AG04449 (cell line): ENCODE measurements around the gene FOXP3.

Experiments used
- CTCF ChIA-PET: fragments of 350-600 bp; formaldehyde crosslinking; extraction: SDS; loops from one replicate; lab custom pipeline; 2021; ENCODE audit warnings: antibody characterized with exemption; lab: Yijun Ruan, JAX
- POLR2A ChIA-PET: fragments of 400-600, 350-600 bp; formaldehyde crosslinking; extraction: SDS; loops from one replicate; lab custom pipeline; 2020; ENCODE audit warnings: antibody characterized with exemption, inconsistent platforms; lab: Yijun Ruan, JAX
- DNase-seq: peaks from one replicate; pipeline ENCODE4 v3.0.0-alpha.2; 2010; ENCODE audit warnings: low read depth, low spot score
- H3K4me3 ChIP-seq: 2 replicates; pipeline ENCODE4 v1.5.1; 2011; ENCODE audit warnings: low read depth, mild to moderate bottlenecking, control low read depth, low read length
- TF ChIP-seq, protein P1 (sequence below): IDR thresholded peaks from one replicate; pipeline ENCODE4 v1.5.1; 2011; ENCODE audit warnings: mild to moderate bottlenecking, moderate library complexity, low read length, control low read depth, inconsistent platforms; ENCODE audit not compliant: insufficient read depth; ENCODE audit errors: missing control alignments

FOXP3 gene

DNA sequence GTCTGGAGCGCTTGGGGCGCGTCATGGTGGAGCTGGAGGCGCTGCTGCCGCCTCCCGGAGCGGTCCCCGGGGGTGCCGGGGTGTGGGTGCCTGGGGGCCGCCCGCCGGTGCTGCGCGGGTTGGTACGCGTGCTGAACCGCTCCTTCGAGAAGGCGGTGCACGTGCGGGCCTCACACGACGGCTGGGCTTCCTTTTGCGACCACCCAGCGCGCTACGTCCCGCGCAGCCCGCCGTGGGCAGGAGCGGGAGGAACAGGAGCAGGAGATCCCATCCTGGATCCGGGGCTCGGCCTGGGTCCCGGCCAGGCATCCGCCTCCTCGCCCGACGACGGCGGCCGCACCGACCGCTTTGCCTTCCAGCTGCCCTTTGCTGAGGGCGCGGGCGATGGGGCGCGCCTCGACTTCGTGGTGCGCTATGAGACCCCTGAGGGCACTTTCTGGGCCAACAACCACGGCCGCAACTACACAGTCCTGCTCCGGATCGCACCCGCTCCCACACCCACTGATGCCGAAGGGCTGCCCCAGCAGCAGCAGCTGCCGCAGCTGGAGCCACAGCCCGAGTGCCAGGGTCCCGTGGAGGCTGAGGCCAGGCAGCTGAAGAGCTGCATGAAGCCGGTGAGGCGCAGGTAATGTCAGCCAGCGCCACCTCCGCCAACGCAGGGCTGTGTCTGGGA, 5.9 kb upstream of the FOXP3 start:
- CTCF ChIA-PET: no interaction called here
- POLR2A ChIA-PET: interaction anchor here (1.4 kb wide), 1 partner anchor 80 kb away, joined by 3 read pairs; no protein-coding TSS in a partner anchor
- H3K4me3 ChIP-seq: peak overlapping the region; percentile 65
- TF ChIP-seq, protein P1, sequence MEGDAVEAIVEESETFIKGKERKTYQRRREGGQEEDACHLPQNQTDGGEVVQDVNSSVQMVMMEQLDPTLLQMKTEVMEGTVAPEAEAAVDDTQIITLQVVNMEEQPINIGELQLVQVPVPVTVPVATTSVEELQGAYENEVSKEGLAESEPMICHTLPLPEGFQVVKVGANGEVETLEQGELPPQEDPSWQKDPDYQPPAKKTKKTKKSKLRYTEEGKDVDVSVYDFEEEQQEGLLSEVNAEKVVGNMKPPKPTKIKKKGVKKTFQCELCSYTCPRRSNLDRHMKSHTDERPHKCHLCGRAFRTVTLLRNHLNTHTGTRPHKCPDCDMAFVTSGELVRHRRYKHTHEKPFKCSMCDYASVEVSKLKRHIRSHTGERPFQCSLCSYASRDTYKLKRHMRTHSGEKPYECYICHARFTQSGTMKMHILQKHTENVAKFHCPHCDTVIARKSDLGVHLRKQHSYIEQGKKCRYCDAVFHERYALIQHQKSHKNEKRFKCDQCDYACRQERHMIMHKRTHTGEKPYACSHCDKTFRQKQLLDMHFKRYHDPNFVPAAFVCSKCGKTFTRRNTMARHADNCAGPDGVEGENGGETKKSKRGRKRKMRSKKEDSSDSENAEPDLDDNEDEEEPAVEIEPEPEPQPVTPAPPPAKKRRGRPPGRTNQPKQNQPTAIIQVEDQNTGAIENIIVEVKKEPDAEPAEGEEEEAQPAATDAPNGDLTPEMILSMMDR: no peak
- no peak for DNase-seq

DNA sequence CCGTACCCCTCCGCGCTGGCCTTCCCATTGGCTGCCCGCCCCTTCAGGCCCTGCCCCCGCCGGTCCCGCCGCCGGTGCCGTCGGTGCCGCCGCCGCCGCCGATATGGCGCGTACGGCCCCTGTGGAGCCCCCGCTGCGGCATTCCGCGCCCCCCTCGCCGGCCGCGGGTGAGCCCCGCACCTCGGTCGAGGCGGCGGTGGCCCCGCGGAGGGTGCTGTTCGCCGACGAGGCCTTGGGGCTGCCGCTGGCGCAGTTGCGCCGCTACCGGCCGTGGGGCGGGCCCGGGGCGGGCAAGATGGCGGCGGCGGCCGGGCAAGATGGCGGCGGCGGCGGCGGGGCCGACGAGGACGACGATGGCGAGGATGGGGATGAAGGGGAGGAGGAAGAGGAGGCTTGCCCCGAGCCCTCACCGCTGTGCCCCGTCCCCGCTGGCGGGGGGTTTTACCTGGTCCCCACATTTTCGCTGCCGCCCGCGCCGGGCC, 5.3 kb upstream of the FOXP3 start, which contains the start of gene PPP1R3F:
Gene PPP1R3F (plus strand): TSS at position 27 of the 482 bp plus-strand sequence. CDS start 77 bp downstream, at position 104.
- POLR2A ChIA-PET: interaction anchor here (1.0 to 1.4 kb wide), 2 partner anchors 35 to 79 kb away, joined by 3 read pairs; partner anchors contain the start of gene CCDC22
- H3K4me3 ChIP-seq: peak within 1 kb of the TSS; percentile 74
- no peak for DNase-seq
- CTCF ChIA-PET: no interaction called here
- TF ChIP-seq, protein P1: no peak

DNA sequence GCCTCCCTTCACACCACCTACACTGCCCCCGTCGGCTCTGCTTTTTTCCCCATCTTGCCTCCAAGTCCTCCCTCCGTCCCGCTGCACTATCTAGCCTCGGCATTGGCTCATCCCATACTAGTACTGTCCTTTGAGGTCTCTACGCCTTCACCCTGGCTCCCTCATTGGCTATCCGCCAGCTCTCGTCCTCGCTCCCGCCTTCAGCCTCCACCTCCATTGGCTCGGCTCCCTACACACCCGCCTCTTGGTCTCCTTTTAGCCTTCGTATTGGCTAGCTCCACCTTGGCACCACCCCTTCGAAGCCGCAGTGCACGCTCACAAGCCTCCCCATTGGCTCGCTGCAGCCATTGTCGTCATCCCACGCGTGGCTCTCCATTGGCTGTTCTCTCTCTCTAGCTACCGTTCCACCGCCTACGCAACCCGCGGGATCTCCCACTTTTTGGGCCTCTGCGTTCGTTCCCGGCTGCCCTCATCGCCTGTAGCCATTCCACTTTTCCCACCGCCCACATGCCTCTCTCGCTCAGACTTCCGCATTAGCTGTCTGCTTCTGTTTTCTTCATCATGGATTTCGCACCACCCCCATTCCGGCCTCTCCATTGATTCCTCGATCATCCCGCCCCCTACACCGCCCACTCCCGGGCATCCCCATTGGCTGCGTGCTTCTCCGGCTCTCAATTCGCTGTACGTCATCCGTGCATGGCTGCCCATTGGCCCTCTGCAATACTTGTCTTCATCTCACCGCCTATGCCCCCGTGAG, 4.7 kb upstream of the FOXP3 start:
- H3K4me3 ChIP-seq: peak overlapping the region; percentile 74
- POLR2A ChIA-PET: interaction anchor here (0.5 to 1.4 kb wide), 3 partner anchors 34 to 127 kb away, joined by 3 read pairs; partner anchors contain the start of gene CCDC22
- CTCF ChIA-PET: no interaction called here
- DNase-seq: peak; percentile 89
- TF ChIP-seq, protein P1: no peak

DNA sequence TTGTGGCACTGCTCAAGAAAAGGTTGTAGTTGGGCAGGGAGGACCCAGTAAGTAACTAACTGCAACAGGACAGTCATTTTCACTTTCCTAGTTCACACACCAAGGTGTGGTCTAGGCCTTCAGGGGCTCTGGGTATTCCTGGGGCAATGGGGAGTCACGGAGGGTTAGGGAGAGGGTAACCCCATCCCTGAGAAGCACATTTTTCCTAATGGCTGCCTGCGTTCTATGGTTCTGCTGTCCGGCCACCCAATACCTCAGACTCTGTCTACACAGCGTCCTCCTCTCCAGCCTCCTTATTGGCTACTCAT, 4.1 kb upstream of the FOXP3 start:
- H3K4me3 ChIP-seq: peak overlapping the region; percentile 62
- ChIA-PET POLR2A (interaction anchor here (1.0 to 1.4 kb wide), 2 partner anchors 34 to 78 kb away, joined by 3 read pairs; partner anchors contain the start of gene CCDC22), CTCF (interaction anchor here (1.0 kb wide), 1 partner anchor 113 kb away, joined by 3 read pairs; no protein-coding TSS in a partner anchor)
- TF ChIP-seq, protein P1: no peak
- DNase-seq: no peak

DNA sequence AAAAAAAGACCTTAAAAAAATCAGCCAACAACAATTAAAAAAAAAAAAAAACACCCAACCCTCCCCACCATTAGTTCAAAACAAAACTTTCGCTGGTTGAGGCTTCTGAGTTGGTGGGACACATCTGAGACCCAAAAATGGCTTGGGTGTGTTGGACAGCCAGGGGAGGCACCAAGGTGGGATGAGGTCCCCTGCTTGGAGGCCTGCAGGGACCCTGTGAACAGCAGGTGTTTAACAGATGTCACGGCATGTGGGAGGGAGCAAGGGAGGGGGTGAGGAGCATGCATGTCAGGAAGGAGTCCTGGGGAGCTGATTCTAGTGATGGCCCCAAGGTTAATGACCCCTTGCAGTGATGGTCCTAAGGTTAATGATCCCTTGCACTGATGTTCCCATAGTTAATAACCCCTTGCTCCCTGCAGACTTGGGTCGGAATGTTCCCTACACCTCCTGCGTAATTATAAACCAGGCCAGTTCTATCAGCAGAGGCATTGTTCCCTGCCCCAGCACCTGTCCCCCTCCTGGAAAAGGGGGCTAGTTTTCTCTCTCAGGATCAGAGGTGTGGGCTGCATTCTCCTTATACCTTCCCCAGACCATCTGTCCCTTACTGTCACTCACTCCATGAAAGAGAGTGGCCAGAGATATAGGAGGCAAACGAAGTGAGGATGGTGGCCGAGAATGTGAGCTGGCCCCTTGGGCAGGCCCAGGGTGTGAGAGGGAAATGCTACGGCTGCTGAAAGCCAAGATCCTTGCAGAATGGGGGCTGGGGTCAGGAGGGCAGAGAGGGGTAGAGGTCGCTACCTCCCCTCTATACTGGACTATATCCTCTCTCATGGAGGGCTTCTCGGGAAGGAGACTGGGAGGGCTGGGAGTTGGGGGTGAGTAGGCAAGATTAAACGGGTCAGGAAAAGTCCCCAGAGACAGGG, 2.3 kb upstream of the FOXP3 start:
- CTCF ChIA-PET: interaction anchor here (1.0 kb wide), 1 partner anchor 29 kb away, joined by 3 read pairs; no protein-coding TSS in a partner anchor
- no peak for DNase-seq
- no peak overlapping the region for H3K4me3 ChIP-seq
- POLR2A ChIA-PET: no interaction called here
- TF ChIP-seq, protein P1: no peak
